NCI-H2196 treated with DMSO at 0.1 percent for 48 hours (cell line): ENCODE data around the gene ARPC5.

Experiments used
- DNase-seq: peaks from one replicate; lab custom pipeline; 2025; ENCODE audit not compliant: unreplicated experiment; lab: John Stamatoyannopoulos, UW

Gene ARPC5

GRCh38 chr1:183588827-183589226, 46.8 kb downstream of the ARPC5 start:
- DNase-seq = no peak

DNA sequence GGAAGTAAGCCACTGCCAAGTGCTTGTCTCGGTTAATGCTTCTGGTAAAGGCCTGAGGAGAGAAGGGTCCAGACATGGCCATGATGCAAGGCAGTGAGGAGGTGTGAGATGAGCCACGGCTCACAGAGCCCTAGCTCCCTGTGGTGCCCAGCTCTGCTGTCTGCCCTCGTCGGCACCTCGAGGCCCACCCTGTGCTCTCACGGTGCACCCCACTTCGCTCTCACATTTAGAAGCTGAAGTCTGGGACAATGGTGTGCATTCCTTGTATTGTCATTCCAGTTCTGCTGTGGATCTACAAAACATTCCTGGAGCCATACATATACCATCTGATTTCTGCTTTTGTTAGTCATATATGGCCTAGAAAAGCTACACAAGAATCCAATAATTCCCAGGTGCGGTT, 48.7 kb downstream of the ARPC5 start:
- DNase-seq = no peak

GRCh38 chr1:183586455-183586854, 49.1 kb downstream of the ARPC5 start:
- DNase-seq = no peak

DNA sequence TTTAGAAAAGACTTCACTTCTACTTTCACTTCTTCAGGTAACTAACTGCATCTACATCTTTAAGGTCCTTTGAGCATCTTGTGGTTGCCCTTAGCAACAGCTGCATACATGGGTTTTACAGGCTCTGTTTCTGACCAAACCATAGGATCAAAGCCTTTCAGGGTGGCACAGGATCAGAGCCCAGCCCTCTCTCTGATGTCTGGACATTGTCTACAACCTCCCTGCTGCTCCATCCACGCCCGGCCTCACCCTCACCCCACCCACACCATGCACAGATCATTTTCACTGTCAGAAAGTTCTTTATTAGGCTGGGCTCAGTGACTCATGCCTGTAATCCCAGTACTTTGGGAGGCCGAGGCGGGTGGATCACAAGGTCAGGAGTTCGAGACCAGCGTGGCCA, 50.5 kb downstream of the ARPC5 start:
- no peak for DNase-seq

DNA sequence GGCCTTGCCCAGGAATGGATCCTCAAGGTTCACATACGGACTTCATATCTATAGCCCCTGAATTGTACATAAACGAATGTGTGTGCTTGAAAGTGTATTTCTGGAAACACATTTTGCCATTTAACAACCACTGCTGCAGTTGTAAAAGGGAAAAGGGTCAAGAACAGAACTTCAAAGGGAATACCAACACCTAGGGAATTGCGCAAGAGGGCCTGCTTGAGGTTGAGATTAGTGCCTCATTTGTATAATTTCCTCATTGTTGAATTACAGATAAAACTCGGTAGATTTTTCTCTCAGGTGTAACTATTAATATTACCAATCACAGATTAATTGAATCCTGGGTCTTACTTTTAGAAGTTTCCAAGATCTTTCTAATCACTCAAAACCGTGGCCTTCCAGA, 51.4 kb downstream of the ARPC5 start:
- no peak for DNase-seq

DNA sequence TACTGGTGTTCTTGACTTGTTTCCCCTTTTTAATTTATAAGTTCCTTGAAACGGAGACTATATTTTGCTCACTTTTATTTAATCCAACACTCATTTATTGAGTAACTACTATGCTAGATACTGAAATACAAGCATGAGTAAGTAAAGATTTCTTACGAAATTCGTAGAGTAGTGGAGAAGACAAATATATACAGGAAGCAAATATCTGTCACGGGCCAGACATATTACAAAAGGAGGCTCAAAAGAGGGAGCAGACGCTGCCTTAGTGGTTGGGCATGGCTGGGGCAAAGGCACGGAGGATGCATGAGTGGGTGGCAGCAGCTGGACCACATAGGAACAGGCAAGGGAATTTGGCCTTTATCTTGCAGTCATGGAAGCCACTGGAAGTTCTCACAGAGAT, 52.1 kb downstream of the ARPC5 start:
- no peak for DNase-seq

GRCh38 chr1:183582021-183582713, 53.4 kb downstream of the ARPC5 start:
- no peak for DNase-seq

DNA sequence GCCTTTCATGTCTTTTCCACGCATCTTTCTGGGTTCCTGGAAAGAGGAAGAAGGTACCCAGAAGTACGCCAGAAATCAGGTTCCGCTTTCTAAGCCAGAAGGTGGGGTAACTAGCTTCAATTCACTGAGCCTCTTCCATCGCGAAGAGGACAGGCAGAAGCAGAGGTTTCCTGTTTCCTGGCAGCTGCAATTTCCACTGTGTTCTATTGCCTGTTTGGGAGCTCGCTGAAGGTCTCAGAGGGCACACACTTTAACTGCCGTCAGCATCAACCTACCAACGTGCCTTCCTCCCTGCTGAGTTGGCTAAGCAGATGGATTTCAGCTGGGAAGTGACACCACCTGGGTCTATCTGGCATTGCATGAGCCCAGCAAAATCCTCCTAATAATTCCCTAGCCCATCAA, 55.3 kb downstream of the ARPC5 start:
- peak; percentile 48 for DNase-seq

- DNase-seq = no peak
Observed at GRCh38 chr1:183578856-183579255, 56.7 kb downstream of the ARPC5 start.

GRCh38 chr1:183577897-183578465, 57.6 kb downstream of the ARPC5 start:
- no peak for DNase-seq

GRCh38 chr1:183576537-183576936, 59.0 kb downstream of the ARPC5 start:
- DNase-seq = no peak

- no peak for DNase-seq
Observed at GRCh38 chr1:183575606-183576005, 60.0 kb downstream of the ARPC5 start.

GRCh38 chr1:183572721-183573120, 62.9 kb downstream of the ARPC5 start:
- no peak for DNase-seq

DNA sequence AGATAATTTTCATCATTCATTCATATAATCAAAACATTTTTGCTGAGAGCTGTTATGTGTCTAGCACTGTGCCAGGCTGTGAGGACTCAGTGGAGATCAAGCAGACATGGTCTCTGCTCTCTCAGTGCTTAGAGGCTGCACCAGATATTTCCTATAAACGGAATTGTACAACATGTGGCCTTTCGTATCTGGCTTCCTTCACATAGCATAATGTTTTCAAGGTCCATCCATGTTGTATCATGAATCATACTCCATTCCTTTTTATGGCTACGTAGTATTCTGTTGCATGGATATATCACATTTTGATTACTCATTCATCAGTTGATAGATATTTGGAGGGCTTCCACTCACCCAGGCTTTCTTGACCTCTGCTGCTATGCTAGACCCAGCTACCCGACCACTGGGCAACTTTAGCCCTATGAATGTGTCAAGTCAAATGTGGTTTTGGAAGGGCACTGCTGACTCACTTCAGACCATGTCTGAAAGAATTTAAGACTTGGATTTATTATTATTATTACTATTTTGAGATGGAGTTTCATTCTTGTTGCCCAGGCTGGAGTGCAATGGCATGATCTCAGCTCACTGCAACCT, 63.8 kb downstream of the ARPC5 start:
- DNase-seq = no peak
